Measurements from ENCODE around the gene RSPO4. TPM values are rescaled to one million over a fixed set of nuclear protein-coding genes. Genes with fewer than 3 reads are reported as not detected.
A peak's percentile ranks its signal among the peaks of the same experiment; 100 is the strongest.

The RSPO4 gene
- total RNA-seq, 6 experiments from 2014 or later = not detected

GRCh38 chr20:973785-974194, 28.3 kb downstream of the RSPO4 start:
- Mint-ChIP-seq H3K27me3 (ENCODE audit: insufficient read depth) (peaks cover 19% of the 10 kb centered on the region), H3K27ac (peak overlapping the region; percentile 64; the same call in 1 of the 2 replicates), H3K4me1 (ENCODE audit: low read depth) (peaks cover 7% of the 10 kb centered on the region), H3K4me3 (no peak overlapping the region), H3K36me3 (ENCODE audit: low read depth) (no peaks in the 10 kb centered on the region), H3K9me3 (no peaks in the 10 kb centered on the region)
- TF ChIP-seq CTCF (IDR thresholded peaks at IDR 0.05) = peak; percentile 74
- peak; percentile 80 for DNase-seq

- Mint-ChIP-seq H3K4me1 (ENCODE audit: low read depth) (peaks cover 7% of the 10 kb centered on the region), H3K9me3 (no peaks in the 10 kb centered on the region), H3K4me3 (no peak overlapping the region), H3K36me3 (ENCODE audit: low read depth) (no peaks in the 10 kb centered on the region), H3K27ac (no peak overlapping the region), H3K27me3 (ENCODE audit: insufficient read depth) (peaks cover 19% of the 10 kb centered on the region)
- no peak for TF ChIP-seq CTCF (IDR thresholded peaks at IDR 0.05)
- DNase-seq = no peak
Measured at GRCh38 chr20:972256-972655, 29.9 kb downstream of the RSPO4 start.

GRCh38 chr20:971346-971745, 30.8 kb downstream of the RSPO4 start:
- peaks cover 22% of the 10 kb centered on the region for H3K27me3 Mint-ChIP-seq (ENCODE audit: insufficient read depth)
- H3K9me3 Mint-ChIP-seq = no peaks in the 10 kb centered on the region
- no peak overlapping the region for H3K4me3 Mint-ChIP-seq
- peaks cover 7% of the 10 kb centered on the region for H3K4me1 Mint-ChIP-seq (ENCODE audit: low read depth)
- no peak overlapping the region for H3K27ac Mint-ChIP-seq
- no peaks in the 10 kb centered on the region for H3K36me3 Mint-ChIP-seq (ENCODE audit: low read depth)
- no peak for TF ChIP-seq CTCF (IDR thresholded peaks at IDR 0.05)
- DNase-seq = no peak

DNA sequence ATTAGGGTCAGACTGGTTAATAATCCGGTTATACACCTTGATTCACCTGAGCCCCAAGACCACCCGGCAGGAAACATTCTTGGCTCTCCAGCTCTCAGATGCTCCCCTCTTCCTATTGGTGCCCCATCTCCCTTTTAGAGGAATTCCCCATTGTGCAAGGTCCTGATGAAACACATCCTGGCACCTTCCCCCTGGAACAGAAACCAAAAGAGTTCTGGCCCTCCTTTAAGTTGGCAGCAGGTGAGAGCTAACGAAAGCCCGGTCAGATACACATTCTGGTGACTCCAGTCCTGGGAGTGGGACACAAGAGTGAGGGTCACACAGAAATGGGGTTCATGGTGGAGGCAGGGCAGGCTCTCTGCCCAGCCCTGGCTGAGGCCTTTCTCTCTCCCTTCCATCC, 32.2 kb downstream of the RSPO4 start:
- Mint-ChIP-seq H3K4me1 (ENCODE audit: low read depth) (peaks cover 7% of the 10 kb centered on the region), H3K9me3 (no peaks in the 10 kb centered on the region), H3K4me3 (no peak overlapping the region), H3K27ac (no peak overlapping the region), H3K27me3 (ENCODE audit: insufficient read depth) (peaks cover 29% of the 10 kb centered on the region), H3K36me3 (ENCODE audit: low read depth) (no peaks in the 10 kb centered on the region)
- TF ChIP-seq CTCF (IDR thresholded peaks at IDR 0.05) = no peak
- DNase-seq = no peak

- no peak for TF ChIP-seq CTCF (IDR thresholded peaks at IDR 0.05)
- H3K27ac Mint-ChIP-seq = no peak overlapping the region
- H3K4me1 Mint-ChIP-seq (ENCODE audit: low read depth) = no peaks in the 10 kb centered on the region
- no peaks in the 10 kb centered on the region for H3K9me3 Mint-ChIP-seq
- peaks cover 32% of the 10 kb centered on the region for H3K27me3 Mint-ChIP-seq (ENCODE audit: insufficient read depth)
- peak; percentile 9 for DNase-seq
- no peak overlapping the region for H3K4me3 Mint-ChIP-seq
- no peaks in the 10 kb centered on the region for H3K36me3 Mint-ChIP-seq (ENCODE audit: low read depth)
Measured at GRCh38 chr20:967796-968742, 34.0 kb downstream of the RSPO4 start.

Data from HFFc6 (cell line).